Measurements from ENCODE around the gene ZNF282. TPM values are rescaled to one million over a fixed set of nuclear protein-coding genes. Genes with fewer than 3 reads are reported as not detected.

The ZNF282 gene
- total RNA-seq, 4 donors from 2014 or later, result 10.6 to 83.3 (median 17.7) TPM

DNA sequence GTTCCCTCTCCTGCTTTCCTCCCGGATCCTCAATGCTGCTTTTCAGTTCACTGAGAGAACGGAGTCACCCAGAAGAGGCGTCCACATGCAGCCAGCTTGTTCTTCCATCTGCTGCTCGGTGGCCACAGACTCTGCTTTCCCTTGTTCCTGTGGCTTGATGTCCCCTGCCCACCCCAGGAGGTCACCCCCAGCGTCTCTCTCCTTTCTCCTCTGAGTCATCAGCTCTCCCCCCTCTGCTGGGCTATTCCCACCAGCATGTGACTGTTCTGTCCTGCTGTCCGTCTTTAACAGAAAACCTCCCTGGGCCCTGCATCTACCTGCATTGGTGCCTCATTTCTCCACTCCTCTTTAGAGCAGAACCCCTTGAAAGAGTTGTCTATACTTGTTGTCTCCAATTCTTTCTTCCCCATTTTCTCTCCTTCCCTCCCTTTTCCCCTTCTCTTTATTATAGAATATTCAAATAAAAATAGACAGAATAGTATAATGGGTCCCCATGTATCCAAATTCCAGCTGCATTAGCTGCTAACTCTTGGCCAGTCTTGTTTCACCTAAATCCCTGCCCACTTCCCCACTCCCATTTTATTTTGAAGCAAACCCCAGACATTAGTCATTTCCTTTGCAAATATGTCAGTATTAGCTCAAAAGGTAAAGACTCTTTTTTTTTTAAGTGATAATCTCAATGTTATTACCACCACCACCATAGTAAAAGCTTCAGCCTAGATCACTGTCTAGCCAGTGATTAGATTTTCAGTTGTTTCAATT, 4.1 kb downstream of the ZNF282 start:
- no peak for DNase-seq (ENCODE audit: low spot score)
- no peak for ATAC-seq (ENCODE audit: low FRiP score)
- TF ChIP-seq CTCF (IDR thresholded peaks at IDR 0.05), result no peak

- no peak for ATAC-seq (ENCODE audit: low FRiP score)
- no peak for DNase-seq (ENCODE audit: low spot score)
Measured at GRCh38 chr7:149202831-149203231, 7.5 kb downstream of the ZNF282 start.

DNA sequence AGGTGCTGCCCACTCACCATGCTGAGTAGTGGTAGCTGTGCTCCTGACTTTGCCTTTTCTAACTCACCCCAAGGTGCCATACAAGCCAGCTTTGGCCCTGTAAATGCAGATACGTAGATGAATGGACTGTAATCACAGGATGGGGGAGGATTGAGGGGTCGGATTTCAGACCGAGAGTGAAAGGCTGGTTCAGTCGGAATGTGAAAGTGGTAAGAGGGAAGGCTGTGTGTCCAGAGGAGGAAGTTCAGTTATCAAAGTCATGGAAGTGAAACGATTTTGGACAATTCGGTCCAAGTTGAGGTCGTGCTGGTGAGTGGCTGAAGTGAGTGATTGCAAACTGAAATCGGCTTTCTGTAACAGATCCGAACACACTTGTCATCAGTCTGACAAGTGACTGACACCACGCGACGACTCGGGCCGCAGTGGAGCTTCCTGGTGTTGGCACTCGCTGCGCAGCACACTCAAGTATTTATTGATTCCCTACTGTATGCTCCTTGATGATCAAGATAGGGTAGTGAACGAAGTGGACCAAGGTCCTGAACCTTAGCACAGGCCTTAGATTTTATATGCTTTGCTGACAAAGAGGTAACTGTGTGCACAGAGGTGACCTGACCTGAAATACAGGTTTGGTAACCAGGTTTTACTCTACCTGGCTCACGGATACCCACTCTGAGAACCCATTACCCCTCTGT, 10.5 kb downstream of the ZNF282 start:
- ATAC-seq (ENCODE audit: low FRiP score), result no peak
- DNase-seq (ENCODE audit: low spot score), result no peak
- TF ChIP-seq CTCF (IDR thresholded peaks at IDR 0.05), result no peak

More at GRCh38 chr7:149202831-149203231, 7.5 kb downstream of the ZNF282 start:
- TF ChIP-seq CTCF (IDR thresholded peaks at IDR 0.05), result no peak

DNA sequence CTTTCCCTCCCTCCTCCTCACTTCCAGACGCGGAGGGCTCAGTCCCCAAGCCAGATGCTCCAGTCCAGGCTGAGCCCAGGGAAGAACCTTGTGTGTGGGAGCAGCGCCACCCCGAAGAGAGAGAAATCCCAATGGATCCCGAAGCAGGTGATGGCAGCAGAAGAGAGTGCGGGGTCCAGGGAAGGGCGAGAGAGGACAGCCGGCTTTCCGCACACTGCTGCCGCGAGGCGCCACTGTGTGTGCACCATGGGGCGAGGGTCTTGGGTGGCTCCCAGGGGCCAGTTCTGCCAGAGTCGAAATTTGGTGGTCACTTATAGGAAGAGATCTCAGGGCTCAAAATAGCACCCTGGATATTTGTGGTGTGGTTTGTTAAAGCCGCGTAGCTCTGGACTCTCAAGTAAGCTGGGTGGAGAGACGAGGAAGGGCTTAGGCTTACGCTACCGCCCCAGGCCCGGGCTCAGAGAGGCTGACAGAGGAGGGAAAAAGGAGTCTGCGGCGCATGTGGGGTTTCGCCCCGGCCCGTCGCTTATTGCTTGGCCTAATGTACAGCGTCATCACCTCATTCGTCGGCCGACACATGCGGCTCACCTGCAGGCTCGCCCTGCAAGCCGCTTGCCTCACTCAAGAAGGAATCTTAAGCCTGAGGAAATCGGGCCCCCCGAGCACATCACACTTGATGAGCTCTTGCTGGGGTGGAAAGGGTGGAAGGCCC, 12.1 kb downstream of the ZNF282 start:
- TF ChIP-seq CTCF (IDR thresholded peaks at IDR 0.05), result no peak
- DNase-seq (ENCODE audit: low spot score) (no peak), ATAC-seq (ENCODE audit: low FRiP score) (no peak)

- DNase-seq (ENCODE audit: low spot score) (no peak), ATAC-seq (ENCODE audit: low FRiP score) (no peak)
- no peak for TF ChIP-seq CTCF (IDR thresholded peaks at IDR 0.05)
Measured at GRCh38 chr7:149209518-149210269, 14.3 kb downstream of the ZNF282 start.

- no peak for DNase-seq (ENCODE audit: low spot score)
- TF ChIP-seq CTCF (IDR thresholded peaks at IDR 0.05), result no peak
- ATAC-seq (ENCODE audit: low FRiP score), result no peak
Measured at GRCh38 chr7:149210551-149210950, 15.2 kb downstream of the ZNF282 start.

Data from omental fat pad (tissue), 4 donors.